ENCODE data around the gene CCDC148.
"Not testable (repeated sequence)": the region's sequence is repeated elsewhere in the genome, so short reads cannot be mapped to it uniquely, and the experiment has no call there.

CCDC148 gene

GRCh38 chr2:158378926-158379325 lies 77.6 kb downstream of the CCDC148 start:
- no peak overlapping the region for H3K4me3 ChIP-seq (ENCODE audit: low read depth, low read length)
- TF ChIP-seq CTCF (IDR thresholded peaks at IDR 0.05; ENCODE audit: control insufficient read depth, extremely low read depth, insufficient read depth) = no peak
- no peak for DNase-seq (ENCODE audit: low read depth)

- no peak overlapping the region for H3K4me3 ChIP-seq (ENCODE audit: low read depth, low read length)
- no peak for TF ChIP-seq CTCF (IDR thresholded peaks at IDR 0.05; ENCODE audit: control insufficient read depth, extremely low read depth, insufficient read depth)
- no peak for DNase-seq (ENCODE audit: low read depth)
Observed at GRCh38 chr2:158366342-158366741, 90.2 kb downstream of the CCDC148 start.

GRCh38 chr2:158359846-158360245 lies 96.7 kb downstream of the CCDC148 start:
- DNase-seq (ENCODE audit: low read depth) = no peak
- no peak overlapping the region for H3K4me3 ChIP-seq (ENCODE audit: low read depth, low read length)

GRCh38 chr2:158357699-158358098 lies 98.9 kb downstream of the CCDC148 start:
- no peak for TF ChIP-seq CTCF (IDR thresholded peaks at IDR 0.05; ENCODE audit: control insufficient read depth, extremely low read depth, insufficient read depth)
- DNase-seq (ENCODE audit: low read depth) = peak; percentile 97
- no peak overlapping the region for H3K4me3 ChIP-seq (ENCODE audit: low read depth, low read length)

More at GRCh38 chr2:158359846-158360245, 96.7 kb downstream of the CCDC148 start:
- TF ChIP-seq CTCF (IDR thresholded peaks at IDR 0.05; ENCODE audit: control insufficient read depth, extremely low read depth, insufficient read depth) = no peak

- no peak for DNase-seq (ENCODE audit: low read depth)
- no peak overlapping the region for H3K4me3 ChIP-seq (ENCODE audit: low read depth, low read length)
- no peak for TF ChIP-seq CTCF (IDR thresholded peaks at IDR 0.05; ENCODE audit: control insufficient read depth, extremely low read depth, insufficient read depth)
Observed at GRCh38 chr2:158357122-158357521, 99.4 kb downstream of the CCDC148 start.

GRCh38 chr2:158351466-158351816 lies 105.1 kb downstream of the CCDC148 start:
- not testable (repeated sequence) for H3K4me3 ChIP-seq (ENCODE audit: low read depth, low read length); DNase-seq (ENCODE audit: low read depth)

GRCh38 chr2:158350751-158351465 lies 105.6 kb downstream of the CCDC148 start:
- H3K4me3 ChIP-seq (ENCODE audit: low read depth, low read length); DNase-seq (ENCODE audit: low read depth): not testable (repeated sequence)

GRCh38 chr2:158346032-158346431 lies 110.5 kb downstream of the CCDC148 start:
- DNase-seq (ENCODE audit: low read depth) = no peak
- no peak overlapping the region for H3K4me3 ChIP-seq (ENCODE audit: low read depth, low read length)
- no peak for TF ChIP-seq CTCF (IDR thresholded peaks at IDR 0.05; ENCODE audit: control insufficient read depth, extremely low read depth, insufficient read depth)

All from LNCaP clone FGC (cell line).